ENCODE data around the gene SH2D7.

The SH2D7 gene

DNA sequence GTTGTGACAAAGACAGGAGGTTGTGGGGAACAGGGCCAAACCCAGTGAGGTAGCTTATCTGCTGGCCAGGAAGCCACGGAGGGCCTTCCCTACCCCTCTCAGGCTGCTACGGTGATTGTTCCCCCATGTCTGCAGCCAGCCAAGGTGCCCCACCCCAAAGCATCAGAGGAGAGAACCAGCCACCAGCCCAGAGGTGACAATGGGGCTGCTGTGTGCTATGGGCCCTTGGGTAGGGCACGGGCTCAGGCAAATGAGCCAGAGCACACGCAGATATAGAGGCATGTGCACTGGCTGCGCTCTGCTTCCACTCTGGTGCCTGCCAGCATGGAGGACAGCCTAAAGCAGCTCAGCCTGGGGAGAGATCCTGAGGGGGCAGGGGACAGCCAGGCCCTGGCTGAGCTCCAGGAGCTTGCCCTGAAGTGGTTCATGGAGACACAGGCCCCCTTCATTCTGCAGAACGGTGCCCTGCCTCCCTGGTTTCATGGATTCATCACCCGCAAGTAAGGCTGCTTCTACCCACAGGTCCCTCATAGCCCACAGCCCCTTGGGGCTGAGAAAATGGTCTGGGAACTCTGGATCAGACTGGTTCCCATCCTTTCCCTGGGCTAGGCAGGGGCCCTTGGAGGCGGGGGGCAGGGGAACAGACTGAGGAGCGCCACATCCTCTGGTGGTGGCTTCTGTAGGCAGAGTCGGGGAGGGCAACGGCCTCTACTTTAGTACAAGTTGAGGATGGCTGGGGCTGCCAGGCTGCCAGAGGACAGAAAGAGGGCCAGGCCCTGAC, at the start of gene SH2D7:
TSS of gene SH2D7 (plus strand) at position 301 of the 781 bp plus-strand sequence. CDS start at position 325, 24 bp downstream.
- no peak for DNase-seq (ENCODE audit: low read depth in 2 of 2)

DNA sequence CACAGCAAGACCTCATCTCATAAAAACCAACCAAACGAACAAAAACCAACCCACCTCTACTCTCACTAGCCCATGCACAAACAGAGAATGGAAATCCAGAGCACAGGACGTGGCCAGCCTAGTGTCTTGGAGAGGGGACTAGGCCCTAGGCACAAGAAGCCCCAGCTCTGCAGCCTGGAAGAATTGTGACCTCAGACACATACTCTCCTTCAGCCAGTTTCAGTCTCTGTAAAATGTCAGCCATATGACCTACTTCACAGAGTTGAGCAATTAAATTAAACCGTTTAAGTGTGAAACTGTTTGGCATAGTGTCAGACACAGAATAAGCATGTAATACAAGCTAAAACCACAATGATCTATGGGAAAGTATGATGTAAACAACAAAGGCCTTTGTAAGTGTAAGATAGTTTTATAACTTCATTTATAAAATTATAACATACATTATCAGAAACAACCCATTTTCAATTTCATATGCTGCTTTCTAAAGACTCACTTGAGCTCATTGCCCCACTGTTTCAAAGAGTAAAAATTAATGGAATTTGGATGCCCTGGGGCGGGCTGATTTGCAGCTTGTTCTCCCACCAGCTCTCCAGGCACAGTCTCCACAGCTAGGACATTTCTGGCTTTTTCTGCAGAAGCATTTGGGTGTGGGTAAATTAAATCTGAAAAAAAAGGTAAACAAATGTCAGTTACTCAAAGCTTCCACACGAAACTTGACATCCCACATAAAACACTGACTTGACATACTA, 47.8 kb upstream of the SH2D7 start:
- DNase-seq (ENCODE audit: low read depth in 2 of 2), result no peak

DNA sequence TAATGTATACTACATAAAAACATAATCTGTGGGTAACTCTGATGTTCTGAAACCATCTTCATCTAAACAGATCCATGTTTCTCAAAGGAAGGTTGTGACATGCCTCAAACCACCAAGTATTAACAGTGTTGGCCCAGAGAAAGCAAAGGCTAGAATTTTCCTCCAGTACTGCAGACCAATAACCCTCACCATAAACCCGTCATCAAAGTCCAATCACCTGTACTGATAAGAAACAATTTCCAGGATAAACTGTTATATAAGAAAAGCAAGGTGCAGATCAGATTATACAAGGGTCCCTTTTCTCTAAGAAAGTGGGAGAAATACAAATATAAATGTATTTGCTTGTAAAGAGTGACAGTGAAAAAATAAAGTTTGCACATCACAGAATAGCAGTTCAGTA, 47.2 kb upstream of the SH2D7 start:
- DNase-seq (ENCODE audit: low read depth in 2 of 2), result no peak

DNA sequence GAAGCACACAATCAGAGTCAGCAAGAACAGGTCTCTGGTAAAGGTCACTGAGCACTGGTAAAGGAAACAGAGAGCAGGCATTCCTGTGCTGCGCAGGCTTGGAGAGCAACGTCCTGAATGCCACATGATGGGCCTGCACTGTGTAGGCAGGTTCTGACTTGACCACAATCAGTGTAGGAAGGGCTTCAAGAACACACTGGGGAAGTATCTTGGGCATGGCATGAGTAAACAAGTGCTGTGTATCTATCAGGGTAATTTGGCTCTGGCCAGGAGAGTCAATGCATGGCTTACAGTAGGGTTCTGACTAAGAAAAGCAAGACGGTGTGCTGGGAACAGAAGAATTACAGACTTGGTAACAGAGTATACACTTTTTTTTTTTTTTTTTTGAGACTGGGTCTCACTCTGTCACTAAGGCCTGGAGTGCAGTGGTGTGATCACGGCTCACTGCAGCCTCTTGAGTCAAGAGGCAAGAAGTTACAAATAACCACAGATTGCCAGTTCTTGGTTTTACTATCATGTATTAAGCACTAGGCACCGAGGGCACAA, 45.5 kb upstream of the SH2D7 start:
- no peak for DNase-seq (ENCODE audit: low read depth in 2 of 2)

DNA sequence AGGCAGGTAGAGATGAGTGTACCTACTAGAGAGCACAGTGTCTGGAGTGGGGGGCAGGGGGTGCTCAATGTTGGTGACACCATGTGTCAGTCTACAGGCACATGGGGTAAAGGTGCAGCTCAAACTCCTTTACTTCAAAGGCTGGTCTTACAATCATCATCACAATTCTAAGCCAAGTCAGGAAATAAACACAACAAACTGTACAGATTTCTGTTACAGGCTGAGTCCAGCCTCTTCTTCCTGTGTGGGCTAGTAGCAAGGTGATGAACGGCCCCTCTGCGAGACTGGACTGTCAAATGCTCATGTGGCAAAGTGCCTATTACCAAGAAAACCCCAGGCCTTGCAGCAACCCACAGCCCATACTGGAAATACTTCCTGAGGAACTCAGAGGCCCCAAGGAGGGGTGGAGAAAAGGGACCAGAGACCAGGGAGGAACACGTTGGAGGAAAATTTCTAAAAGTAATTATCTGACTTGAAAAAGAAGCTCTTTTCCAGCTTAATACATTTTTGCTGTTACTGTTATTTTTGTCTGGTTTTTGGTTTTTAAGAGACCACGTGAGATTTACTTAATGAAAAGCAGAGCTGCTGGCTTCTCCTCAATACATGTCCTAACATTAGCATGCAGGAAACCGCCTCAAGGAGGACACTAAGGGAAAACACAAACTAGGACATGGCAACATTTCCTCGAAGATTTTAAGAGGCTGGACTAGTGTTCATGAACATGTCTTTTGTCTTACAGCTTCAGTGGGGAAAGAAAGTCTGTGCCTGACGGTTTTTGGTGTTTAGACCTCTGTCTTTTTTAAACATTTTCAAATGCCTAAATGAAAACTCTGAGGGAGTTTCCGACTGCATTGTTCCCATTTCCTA, 44.4 kb upstream of the SH2D7 start:
- no peak for DNase-seq (ENCODE audit: low read depth in 2 of 2)

DNA sequence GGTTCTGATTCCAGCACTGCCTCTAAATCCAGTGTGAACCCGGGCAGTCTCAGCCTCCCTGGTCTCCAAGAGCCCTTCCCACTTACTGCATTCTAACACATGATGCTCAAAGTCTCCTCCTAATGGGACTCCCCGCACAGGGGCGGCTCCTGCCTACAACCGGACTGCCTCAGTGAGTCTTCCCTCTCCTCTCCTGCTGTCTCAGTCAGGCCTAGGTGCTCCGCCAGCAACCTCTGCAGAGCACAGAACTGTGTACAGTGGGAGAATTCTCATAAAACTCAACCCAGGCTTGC, 43.8 kb upstream of the SH2D7 start:
- DNase-seq (ENCODE audit: low read depth in 2 of 2), result no peak

DNA sequence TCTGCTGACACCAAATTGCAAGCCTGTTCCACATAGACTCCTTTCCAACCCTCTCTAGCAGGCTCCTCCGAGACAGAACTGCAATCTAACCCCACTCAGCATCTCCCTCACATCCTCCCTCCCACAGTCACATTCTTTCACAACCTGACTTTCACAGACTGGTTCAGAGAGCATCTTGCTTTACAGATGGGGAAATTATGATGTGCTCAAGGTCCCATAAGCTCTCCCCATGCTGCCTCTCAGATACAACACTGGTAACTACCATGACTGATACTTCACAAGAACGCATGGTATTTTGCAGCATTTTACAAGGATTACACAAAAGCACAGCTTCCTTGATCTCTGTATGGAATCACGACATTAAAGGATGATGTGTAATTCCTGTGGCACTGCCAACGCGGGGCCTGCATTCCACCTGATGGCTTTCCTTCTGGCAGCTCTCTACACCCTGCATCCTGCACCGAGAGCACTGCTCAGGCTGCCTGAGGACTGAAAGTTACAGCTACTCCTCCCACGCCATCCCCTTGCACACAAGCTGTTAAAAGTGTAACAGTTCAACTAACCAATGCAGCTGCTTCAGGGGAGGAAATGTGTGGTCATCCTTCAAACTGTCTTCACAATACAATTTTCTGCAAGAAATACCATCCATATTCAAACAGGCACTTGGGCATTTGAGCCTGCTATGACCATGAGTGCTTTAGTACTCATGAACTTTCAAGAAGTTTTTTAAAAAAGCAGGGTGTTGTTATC, 42.5 kb upstream of the SH2D7 start:
- DNase-seq (ENCODE audit: low read depth in 2 of 2), result peak; percentile 28 to 46

DNA sequence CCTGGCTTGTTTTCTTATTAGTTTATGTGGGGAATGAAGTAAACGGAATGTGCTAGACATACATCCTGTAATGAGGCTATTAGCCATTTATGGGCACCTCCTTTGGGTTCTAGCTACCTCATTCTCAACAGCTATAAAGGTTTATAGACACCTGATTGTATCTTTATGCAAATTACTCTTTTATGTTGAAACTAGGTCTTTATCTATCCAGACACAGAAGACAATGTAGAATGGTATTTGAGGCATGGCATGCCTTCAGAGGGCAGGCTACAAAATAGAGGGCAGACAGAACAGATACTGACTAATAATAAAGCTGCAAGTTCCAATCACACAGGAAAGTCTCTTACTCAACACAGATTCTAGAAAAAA, 41.9 kb upstream of the SH2D7 start:
- no peak for DNase-seq (ENCODE audit: low read depth in 2 of 2)

DNA sequence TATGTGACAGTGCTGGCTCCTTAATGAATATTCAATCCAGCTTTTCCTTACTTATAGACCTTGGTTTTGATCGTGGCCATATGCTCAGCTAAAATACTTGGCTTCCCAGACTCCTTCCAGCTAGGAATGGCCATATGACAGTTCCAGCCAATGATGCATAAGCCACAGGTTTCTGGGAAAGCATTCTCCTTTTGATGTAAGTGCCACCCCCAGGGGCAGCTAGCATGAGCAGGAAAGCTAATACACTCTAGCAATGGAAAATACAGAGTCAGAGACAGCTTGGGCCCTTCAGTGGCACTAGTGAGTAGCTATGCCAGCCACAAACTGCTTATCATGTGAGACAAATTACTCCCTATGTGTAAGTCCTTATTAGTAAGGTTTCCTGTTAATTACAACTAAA, 41.5 kb upstream of the SH2D7 start:
- no peak for DNase-seq (ENCODE audit: low read depth in 2 of 2)

DNA sequence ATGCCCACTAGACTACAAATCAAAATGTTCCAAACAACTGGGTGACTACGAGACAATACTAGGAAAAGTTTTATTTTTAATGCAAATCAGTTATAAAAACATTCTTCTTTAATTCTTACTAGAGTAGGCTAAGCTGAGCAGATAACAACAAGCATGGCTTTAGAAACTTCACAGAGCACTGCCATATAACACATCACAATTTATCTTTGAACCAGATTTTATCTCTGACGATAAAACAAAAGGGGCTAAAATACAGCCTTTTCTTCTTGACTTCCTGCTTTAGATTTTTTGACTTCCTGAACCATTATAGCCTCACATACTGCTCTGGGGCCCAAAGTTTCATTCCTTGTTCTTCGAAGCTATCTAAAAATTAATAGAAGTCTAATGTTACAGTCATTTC, 40.8 kb upstream of the SH2D7 start:
- no peak for DNase-seq (ENCODE audit: low read depth in 2 of 2)

DNA sequence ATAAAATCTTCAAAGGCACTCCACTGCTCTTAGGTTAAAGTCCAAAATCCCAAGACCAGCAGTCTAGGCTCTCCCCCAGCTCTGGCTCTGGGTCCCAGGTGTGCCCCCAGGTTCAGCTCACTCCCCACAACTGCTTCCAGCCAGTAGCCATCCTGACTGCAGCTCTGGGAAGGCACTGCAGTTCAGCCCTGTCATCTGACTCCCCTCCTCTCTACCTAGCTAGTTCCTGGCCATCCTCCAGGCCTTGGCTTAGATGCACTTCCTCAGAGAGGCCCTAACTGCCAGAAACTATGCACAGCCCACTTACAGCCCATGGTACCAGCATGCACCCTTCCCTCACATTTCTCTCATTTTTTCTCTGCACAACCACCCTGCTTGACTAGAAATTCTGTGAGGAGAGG, 40.4 kb upstream of the SH2D7 start:
- DNase-seq (ENCODE audit: low read depth in 2 of 2), result no peak

DNA sequence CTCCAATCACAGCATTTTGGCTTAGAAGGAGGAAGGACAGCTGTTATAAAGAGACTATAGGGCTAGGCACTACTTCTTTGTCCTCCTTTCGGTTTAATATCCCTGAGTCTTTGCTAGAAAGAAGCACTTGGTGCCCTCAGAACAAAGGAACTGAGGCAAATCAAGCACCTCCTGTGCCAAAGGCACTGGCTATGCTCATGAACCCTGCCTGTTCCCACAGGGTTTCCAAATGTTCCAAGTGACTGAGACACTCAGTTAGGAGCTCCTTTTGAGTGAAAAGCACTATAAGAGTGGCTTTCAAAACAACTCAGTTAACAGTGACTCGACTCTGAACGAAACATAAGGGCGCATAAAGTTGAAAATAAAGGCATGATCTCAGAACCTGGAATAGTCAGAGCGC, 39.8 kb upstream of the SH2D7 start:
- DNase-seq (ENCODE audit: low read depth in 2 of 2), result no peak

DNA sequence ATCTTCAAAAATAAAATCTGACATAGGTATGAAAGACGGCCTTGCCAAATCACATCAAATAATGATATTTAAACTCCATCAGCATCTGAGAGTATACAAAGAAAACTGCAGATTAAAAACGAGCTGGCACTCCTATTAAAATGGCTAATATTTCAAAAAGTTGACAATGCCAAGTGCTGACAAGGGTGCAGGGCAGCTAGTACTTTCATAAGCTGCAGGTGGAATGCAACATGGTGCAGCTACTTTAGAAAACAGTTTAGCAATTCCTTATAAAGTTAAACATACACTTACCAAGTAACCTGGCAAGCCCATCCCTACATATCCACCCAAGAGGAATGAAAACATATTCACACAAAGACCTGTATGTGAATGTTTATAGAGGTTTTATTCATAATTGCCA, 37.8 kb upstream of the SH2D7 start:
- no peak for DNase-seq (ENCODE audit: low read depth in 2 of 2)

DNA sequence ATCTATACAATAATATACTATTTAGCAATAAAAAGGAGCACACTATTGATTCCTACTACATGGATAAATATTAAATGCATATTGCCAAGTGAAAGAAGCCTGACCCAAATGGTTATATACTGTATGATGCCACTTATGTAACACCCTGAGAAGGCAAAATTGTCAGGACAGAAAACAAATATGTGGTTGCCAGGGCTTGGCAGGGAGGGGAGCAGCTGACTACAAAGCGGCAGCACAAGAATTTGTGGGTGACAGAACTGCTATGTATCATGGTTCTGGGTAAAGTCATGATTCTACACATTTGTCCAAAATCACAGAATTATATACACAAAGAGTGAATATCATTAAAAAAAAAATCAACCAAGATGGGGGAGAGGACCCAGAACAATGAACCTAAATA, 37.4 kb upstream of the SH2D7 start:
- no peak for DNase-seq (ENCODE audit: low read depth in 2 of 2)

DNA sequence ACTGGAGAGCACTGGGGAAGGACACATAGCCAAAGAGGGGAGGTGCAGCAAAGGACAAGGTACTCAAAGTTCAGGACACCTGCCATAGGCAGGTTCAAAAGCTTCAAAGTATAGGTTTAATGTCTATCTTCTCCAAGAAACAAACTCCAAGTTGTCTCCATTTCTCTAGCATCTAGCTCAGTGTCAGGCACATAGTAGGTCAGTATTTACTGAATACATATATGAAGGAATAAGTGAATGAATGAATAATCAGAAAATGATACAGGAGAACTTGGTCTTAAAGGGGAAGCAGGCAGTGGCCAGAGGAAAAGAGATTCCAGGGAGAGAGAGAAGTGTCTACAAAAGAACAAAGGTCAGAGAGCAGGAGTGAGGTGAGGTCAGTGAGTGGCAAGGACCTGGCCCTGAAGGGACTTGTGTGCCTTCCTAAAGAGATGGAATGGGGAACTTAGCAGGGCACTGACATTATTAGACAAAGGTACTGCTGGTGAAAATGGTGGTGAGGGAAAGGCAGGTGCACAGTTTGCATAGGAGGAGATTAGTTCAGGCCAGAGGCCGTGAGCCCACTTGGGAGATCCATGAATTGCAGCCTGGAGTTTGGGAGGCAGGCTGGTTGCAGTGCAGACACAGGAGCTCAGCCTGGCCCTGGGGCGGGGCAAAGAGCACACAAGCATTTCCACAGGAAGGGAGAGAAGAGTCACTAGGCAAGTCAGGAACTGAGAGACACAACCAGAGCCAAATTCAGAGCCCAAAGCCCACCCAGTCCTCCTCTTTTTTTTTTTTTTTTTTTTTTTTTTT, 36.2 kb upstream of the SH2D7 start:
- no peak for DNase-seq (ENCODE audit: low read depth in 2 of 2)

DNA sequence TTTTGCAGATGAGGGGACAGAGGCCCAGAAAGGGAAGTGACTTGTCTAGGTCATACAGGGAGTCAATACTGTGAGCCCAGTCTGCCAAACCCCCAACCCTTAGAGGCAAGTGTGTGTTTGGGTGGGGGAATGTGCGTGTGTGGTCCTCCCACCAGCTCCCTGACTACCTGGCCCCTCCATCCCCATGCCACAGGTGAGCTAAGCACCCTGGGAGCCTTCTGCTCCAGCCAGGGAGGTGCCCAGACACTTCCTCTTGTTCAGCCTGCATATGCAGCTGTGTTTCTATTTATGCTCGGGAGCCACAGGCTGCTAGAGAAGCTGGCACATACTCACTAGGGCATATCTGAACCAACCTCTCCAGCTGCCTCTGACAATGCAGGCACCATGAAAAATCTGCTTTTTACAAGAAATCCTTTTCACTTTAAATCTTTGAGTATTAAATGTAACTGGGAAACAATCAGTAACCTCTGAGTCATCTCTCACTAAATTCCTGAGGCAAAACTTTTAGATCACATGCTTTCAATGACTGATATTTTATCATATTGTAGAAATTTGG, 35.6 kb upstream of the SH2D7 start:
- no peak for DNase-seq (ENCODE audit: low read depth in 2 of 2)

DNA sequence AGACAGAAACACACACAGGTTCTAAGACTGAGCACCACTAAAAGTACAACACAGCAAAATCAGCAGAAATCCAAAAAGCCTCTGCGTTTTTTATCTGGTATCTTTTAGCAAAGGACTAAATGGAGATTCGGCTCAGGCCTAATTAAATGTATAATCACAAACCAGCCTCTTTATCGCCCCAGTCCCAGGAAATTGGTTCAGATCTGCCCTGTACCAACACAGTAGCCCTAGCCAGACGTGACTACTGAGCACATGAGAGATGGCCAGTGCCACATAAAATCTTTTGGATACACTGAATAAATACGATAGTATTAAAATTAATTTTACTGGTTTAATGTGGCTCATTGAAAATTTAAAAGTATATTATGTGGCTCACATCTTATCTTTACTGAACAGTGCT, 34.6 kb upstream of the SH2D7 start:
- DNase-seq (ENCODE audit: low read depth in 2 of 2), result no peak

DNA sequence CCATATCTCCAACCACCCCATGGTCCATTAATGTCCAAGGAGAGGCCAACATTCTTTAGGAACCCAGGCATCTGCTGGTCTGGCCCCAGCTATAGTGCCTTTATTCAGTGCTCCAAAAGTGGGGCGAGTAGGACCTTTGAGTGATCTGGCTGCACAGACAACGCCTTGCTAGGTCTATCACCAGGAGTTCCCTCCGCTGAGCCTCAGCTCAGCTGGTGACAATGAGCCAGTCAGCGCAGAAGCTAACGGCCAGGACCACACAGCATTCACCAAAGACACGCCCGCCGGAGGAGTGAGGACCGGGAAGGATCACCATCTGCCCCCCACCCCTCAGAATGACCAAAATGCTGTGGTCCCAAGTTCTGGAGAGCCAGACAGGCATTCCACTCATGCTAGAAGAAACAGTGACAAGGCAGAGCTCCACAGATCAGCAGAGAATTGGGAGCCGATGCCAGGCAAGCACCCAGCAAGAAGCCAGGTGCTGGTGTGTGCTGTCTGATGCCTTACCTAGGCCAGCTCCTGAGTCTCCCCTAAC, 33.9 kb upstream of the SH2D7 start:
- DNase-seq (ENCODE audit: low read depth in 2 of 2), result no peak

DNA sequence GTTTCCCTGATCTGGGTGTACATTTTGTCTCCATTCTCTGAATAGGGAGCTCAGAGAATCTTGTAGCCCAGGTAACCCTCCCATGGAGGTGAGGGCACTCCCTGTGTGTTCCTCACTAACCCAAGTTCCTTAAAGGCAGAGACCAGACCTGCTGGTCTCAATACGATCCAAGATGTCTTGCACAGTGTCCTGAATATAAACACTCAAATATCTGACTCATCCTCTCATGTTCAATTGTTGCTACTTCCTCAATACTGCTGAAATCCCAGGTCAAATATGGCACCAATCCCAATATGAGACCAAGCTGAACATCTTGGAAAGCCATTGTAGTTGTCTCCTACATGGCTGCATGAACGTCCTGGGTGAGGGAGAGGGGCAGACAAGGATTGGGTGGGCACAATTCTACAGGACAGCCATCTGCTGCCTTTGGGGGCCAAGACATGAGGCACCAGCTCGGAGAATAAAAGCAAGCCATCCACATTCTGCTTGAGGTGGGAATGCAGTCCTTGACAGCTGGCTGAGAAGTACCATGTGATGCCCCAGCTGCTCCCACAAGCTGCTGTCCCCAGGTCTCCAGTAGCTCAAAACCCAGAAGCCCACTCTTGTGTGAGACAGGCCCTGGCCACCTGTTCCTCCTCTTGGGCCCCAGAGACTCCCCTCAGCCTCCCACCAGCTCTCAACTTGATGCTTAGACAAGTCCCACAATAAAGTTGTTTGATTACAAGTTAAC, 33.1 kb upstream of the SH2D7 start:
- DNase-seq (ENCODE audit: low read depth in 2 of 2), result no peak

DNA sequence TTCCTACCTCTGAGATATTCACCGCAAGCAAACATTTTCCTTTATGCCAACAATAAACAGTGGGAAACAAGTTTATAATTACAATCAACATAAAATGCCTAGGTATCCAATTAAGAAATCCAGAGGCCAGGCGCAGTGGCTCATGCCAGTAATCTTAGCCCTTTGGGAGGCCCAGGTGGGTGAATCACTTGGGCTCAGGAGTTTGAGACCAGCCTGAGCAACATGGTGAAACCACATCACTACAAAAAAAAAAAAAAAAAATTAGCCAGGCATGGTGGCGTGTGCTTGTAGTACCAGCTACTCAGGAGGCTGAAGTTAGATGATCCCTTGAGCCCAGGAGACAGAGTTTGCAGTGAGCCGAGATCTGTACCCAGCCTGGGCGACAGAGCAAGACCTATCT, 32.1 kb upstream of the SH2D7 start:
- DNase-seq (ENCODE audit: low read depth in 2 of 2), result no peak
